Measurements from ENCODE around the gene SLC35F2.
"Not testable (repeated sequence)": the region's sequence is repeated elsewhere in the genome, so short reads cannot be mapped to it uniquely, and the experiment has no call there.

Gene SLC35F2

GRCh38 chr11:107858217-107859070, at the start of gene SLC35F2:
TSS of gene SLC35F2 (minus strand) at chr11:107858787. CDS start at chr11:107858767, 20 bp downstream.
- peak; percentile 74 to 80 for DNase-seq

GRCh38 chr11:107908211-107908610, 49.6 kb upstream of the SLC35F2 start:
- DNase-seq, result no peak

- no peak for DNase-seq
Observed at GRCh38 chr11:107898270-107898669, 39.7 kb upstream of the SLC35F2 start.

- no peak for DNase-seq
Observed at GRCh38 chr11:107882095-107882820, 23.7 kb upstream of the SLC35F2 start.

GRCh38 chr11:107881471-107881870, 22.9 kb upstream of the SLC35F2 start:
- DNase-seq, result not testable (repeated sequence)

- no peak for DNase-seq
Observed at GRCh38 chr11:107876141-107876540, 17.6 kb upstream of the SLC35F2 start.

GRCh38 chr11:107864591-107864990, 6.0 kb upstream of the SLC35F2 start:
- DNase-seq, result no peak

GRCh38 chr11:107860688-107861087, 2.1 kb upstream of the SLC35F2 start:
- DNase-seq, result no peak

GRCh38 chr11:107860240-107860620, 1.6 kb upstream of the SLC35F2 start:
- not testable (repeated sequence) for DNase-seq

- peak; percentile 35 to 52 for DNase-seq
Observed at GRCh38 chr11:107859459-107860239, 1.1 kb upstream of the SLC35F2 start.

GRCh38 chr11:107857550-107858216, 904 bp downstream of the SLC35F2 start:
- DNase-seq, result no peak

GRCh38 chr11:107856981-107857517, 1.5 kb downstream of the SLC35F2 start:
- no peak for DNase-seq

- DNase-seq, result no peak
Observed at GRCh38 chr11:107856180-107856980, 2.2 kb downstream of the SLC35F2 start.

- no peak for DNase-seq
Observed at GRCh38 chr11:107853070-107853469, 5.5 kb downstream of the SLC35F2 start.

- DNase-seq, result no peak
Observed at GRCh38 chr11:107851704-107852310, 6.8 kb downstream of the SLC35F2 start.

- DNase-seq, result no peak
Observed at GRCh38 chr11:107849790-107850189, 8.8 kb downstream of the SLC35F2 start.

- DNase-seq, result no peak
Observed at GRCh38 chr11:107848345-107848744, 10.2 kb downstream of the SLC35F2 start.

GRCh38 chr11:107847184-107847583, 11.4 kb downstream of the SLC35F2 start:
- DNase-seq, result no peak

- no peak for DNase-seq
Observed at GRCh38 chr11:107844041-107844440, 14.5 kb downstream of the SLC35F2 start.

GRCh38 chr11:107842412-107843100, 16.0 kb downstream of the SLC35F2 start:
- DNase-seq, result no peak

- DNase-seq, result no peak
Observed at GRCh38 chr11:107840129-107840484, 18.5 kb downstream of the SLC35F2 start.
